NB4 (cell line): ENCODE results near the gene GEMIN5.

ENCODE experiments used
- DNase-seq: peaks from one replicate; pipeline ENCODE4 v3.0.0; 2010; ENCODE audit warnings: low read depth
- H3K4me3 ChIP-seq: one replicate; pipeline ENCODE4 v1.5.1; 2011; ENCODE audit warnings: mild to moderate bottlenecking, low read depth, low read length, moderate library complexity
- CTCF ChIP-seq: IDR thresholded peaks from one replicate; pipeline ENCODE4 v1.5.1; 2012; ENCODE audit warnings: low read depth, low read length
- MAX ChIP-seq: IDR thresholded peaks from 2 replicates; pipeline ENCODE4 v1.6.1; 2011; ENCODE audit warnings: low read depth, low read length
- MYC ChIP-seq: IDR thresholded peaks from 2 replicates; pipeline ENCODE4 v1.6.1; 2011; ENCODE audit warnings: low read depth, low read length
- POLR2A ChIP-seq: IDR thresholded peaks from 2 replicates; pipeline ENCODE4 v1.6.1; 2011; ENCODE audit warnings: mild to moderate bottlenecking; ENCODE audit not compliant: insufficient read length; ENCODE audit errors: extremely low read depth

The GEMIN5 gene

GRCh38 chr5:154901913-154902312 is 36.1 kb downstream of the GEMIN5 start:
- DNase-seq, result no peak
- TF ChIP-seq MYC (no peak), MAX (no peak), CTCF (no peak), POLR2A (no peak)
- no peak overlapping the region for H3K4me3 ChIP-seq

- no peak overlapping the region for H3K4me3 ChIP-seq
- no peak for TF ChIP-seq POLR2A
- TF ChIP-seq MYC, result no peak
- no peak for DNase-seq
These were observed 36.7 kb downstream of the GEMIN5 start for GRCh38 chr5:154901276-154901675.

GRCh38 chr5:154900066-154900465 is 37.9 kb downstream of the GEMIN5 start:
- no peak for DNase-seq
- H3K4me3 ChIP-seq, result no peak overlapping the region
- TF ChIP-seq CTCF (no peak), MAX (no peak), MYC (no peak), POLR2A (no peak)

GRCh38 chr5:154899151-154899816 is 38.7 kb downstream of the GEMIN5 start:
- TF ChIP-seq POLR2A (no peak), CTCF (no peak), MAX (no peak), MYC (no peak)
- DNase-seq, result no peak
- H3K4me3 ChIP-seq, result no peak overlapping the region

GRCh38 chr5:154898210-154898609 is 39.8 kb downstream of the GEMIN5 start:
- no peak overlapping the region for H3K4me3 ChIP-seq
- TF ChIP-seq MAX (no peak), MYC (no peak), CTCF (no peak), POLR2A (no peak)
- DNase-seq, result no peak

- H3K4me3 ChIP-seq, result no peak overlapping the region
- no peak for TF ChIP-seq MAX
- TF ChIP-seq POLR2A, result no peak
- TF ChIP-seq MYC, result no peak
- TF ChIP-seq CTCF, result no peak
These were observed 41.3 kb downstream of the GEMIN5 start for GRCh38 chr5:154896562-154897165.

More at GRCh38 chr5:154896562-154897165, 41.3 kb downstream of the GEMIN5 start:
- DNase-seq, result no peak
